GM12873 (cell line): ENCODE data around the gene MUS81.

ENCODE experiments used
- TF ChIP-seq, protein P1 (sequence below): IDR thresholded peaks from 2 replicates; pipeline ENCODE4 v1.5.1; 2012; ENCODE audit warnings: low read depth, mild to moderate bottlenecking, moderate library complexity, low read length, control low read depth; ENCODE audit not compliant: insufficient read depth; ENCODE audit errors: missing control alignments

Gene MUS81

DNA sequence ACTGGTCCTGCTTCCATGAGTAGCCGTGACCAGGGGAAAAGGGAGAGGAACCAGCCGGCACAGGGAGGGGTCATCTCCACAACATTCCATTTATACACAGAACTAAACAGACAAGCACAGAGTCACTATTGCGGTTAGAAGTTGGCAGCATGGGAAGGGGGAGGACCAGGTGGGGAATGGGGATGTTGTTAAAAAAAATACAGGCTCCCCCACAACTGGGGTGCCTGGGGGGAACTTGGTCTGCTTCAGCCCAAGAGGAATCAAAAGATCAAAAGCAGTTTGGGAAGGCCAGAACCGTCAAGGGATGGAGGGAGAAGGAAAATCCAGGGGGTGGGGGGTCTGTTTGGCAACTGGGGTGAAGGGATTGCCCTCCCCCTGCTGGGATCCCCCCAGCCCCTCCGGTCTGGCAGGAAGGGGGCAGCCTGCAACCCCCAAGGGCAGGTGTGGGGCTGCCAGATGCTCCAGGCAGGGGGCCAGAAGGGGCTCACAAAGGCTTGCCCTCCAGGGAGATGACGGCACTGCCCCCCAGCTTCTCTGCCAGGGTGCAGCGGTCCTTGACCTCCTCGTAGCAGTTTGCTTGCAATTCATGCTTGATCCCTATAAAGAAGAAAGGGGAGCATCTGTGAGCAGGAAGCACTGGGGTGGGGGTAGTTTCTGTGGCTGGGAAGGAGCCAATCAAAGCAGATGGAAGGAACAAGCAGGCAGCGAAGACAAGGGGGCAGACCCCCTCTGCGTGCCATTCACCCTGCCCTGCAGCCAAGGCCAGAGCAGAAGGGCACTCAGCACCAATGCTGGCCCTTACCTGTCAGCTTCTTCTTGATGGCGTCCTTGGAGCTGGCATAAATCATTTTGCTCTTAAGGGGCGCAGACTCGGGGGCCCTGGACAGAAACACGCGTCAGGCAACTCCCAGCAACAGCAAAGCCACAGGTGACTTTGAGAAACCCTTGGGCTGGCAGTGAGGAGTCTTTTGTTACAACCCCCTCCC is 5.1 kb upstream of the MUS81 start:
- TF ChIP-seq, protein P1, sequence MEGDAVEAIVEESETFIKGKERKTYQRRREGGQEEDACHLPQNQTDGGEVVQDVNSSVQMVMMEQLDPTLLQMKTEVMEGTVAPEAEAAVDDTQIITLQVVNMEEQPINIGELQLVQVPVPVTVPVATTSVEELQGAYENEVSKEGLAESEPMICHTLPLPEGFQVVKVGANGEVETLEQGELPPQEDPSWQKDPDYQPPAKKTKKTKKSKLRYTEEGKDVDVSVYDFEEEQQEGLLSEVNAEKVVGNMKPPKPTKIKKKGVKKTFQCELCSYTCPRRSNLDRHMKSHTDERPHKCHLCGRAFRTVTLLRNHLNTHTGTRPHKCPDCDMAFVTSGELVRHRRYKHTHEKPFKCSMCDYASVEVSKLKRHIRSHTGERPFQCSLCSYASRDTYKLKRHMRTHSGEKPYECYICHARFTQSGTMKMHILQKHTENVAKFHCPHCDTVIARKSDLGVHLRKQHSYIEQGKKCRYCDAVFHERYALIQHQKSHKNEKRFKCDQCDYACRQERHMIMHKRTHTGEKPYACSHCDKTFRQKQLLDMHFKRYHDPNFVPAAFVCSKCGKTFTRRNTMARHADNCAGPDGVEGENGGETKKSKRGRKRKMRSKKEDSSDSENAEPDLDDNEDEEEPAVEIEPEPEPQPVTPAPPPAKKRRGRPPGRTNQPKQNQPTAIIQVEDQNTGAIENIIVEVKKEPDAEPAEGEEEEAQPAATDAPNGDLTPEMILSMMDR: no peak

DNA sequence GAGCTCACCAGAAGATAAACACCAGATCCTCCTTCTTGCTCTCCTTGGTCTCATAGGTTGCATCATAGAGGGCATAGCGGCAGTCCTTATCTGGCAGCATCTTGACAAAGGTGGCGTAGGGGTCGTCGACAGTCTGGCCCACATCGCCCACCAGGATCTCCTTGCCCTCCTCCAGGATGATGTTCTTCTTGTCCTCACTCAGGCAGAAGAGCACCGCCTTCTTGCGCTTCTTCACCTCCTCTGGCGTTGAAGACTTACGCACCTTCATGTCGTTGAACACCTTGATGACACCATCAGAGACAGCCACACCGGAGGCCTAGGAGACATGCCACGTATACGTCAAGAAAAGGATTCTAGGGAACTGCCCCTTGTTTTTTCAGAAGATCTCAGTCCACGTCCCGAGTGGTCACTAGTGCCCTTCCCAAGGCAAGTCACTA is 4.3 kb upstream of the MUS81 start:
- TF ChIP-seq, protein P1: no peak

DNA sequence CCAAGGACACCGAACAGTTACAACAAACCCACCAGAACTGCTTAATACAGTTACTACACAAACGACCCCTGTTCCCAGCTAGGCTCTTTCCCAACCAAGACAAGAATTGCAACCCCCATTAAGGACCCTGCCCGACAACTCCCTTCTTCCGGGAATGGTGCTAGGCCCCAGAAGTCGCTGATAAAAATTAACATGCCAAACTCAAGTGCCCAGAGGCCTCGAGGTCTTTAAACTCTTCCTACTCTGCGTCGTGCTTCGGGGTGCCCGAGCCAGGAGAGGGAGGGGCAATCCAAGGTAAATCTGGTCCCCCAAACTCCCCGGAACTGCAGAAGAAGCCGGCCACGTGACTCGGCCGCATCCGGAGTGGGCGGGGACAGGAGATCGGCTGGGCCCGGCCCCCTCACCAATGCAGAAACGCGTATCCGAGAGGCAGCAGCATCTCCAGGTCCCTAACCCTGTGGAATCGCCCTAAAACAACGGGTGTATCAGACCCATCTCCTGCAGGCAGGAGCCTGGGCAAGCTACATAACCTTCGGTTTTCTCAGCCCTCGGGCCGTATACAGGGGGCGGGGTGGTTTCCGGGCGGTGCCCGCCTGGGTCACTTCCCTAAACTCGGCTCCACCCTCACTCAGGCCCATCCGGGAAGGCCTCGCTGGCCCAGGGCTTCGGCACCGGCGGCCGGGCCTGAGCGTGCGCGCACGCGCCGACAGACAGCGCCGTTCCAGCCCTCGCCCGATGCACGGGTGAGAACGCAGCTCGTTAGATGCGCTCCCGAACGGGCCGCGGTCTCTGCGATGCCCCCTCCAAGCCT is 3.3 kb upstream of the MUS81 start:
- TF ChIP-seq, protein P1: no peak

DNA sequence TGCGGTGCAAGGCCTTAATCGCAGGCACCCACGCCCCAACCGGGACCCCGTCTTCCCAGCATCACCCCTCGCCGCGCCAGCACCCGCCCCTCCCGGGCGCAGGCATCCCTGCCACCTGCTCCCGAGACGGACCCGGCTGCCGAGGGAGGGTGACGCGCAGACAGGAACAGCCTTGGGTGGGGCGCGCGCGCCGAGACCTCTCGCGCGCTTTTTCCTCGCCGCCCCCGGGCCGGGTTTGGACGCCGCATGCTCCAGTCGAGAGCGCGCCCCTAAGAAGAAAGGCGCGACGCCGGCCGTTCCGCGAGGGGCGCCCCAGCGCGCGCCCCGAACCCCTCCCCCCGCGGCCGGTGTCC is 2.8 kb upstream of the MUS81 start:
- TF ChIP-seq, protein P1: no peak

DNA sequence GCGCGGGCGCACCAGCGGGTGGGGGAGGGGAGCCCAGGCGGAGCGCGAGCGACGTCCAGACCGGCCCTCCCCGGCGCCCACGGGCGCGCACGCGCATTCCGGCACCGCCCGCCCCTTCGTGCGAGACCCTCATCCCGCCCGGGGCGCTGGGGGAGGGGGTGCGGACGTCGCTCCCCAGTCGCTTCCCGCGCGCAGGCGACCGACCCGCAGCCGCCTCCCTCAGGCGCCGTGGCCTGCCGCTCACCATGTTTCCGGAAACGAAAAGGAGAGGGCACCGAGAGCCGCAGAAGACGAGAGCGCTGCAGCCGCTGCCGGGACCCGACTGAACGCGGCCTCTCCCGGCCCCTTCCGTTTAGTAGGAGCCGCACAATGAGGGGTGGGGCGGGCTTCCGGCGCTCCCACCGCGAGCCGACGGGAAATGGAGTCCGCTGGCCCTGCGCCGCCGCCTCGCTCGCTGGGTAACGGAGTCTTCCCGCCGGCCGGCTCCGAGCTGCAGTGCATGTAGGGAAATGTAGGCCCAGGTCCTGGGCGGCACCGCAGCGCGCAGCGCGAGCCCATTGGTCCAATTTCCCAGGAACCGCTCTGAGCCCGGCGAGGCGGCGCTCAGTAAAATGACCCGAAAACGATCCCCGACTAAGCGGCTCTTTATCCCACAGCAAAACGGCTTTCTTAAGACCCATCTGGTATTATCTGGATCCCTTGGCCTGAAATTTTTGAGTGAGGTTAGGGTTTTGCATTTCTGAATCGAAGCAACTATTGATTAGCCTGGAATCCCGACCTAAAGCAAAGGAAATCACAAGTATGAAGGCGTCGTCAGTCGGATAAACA is 2.2 kb upstream of the MUS81 start, which contains the start of gene CFL1:
Gene CFL1, minus strand, starts transcription at position 328 of the 828 bp plus-strand sequence. Its CDS starts 81 bp downstream, at position 247.
- TF ChIP-seq, protein P1: no peak

DNA sequence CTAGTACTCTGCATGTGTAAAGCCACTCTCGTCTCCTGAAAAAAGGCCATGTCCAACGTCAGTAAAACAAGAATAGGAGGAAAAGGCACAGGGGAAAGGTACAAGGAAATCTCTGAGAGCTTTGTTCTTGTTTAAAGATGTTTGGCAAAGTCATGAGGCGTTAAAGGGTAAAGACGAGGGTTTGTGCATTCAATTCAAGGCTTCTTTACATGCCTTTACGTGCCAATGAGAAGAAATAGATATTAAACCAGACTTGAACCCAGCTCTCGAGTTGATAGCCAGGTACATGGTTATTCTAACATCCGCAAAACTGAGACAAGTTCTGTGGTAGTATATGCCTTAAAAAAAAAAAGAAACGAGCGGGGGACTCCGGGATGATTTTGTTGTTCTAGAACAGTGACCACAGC is 1.5 kb upstream of the MUS81 start:
- TF ChIP-seq, protein P1: no peak
